NCI-H460 (cell line): Measurements from ENCODE around the gene SAG. TPM values are rescaled to one million over a fixed set of nuclear protein-coding genes. Genes with fewer than 3 reads are reported as not detected.
A peak's percentile ranks its signal among the peaks of the same experiment; 100 is the strongest.
"Not testable (repeated sequence)": the region's sequence is repeated elsewhere in the genome, so short reads cannot be mapped to it uniquely, and the experiment has no call there.

Experiments used
- DNase-seq: peaks from one replicate; pipeline ENCODE4 v3.0.0-alpha.2; 2016; ENCODE audit warnings: low read depth; ENCODE audit errors: extremely low read depth
- total RNA-seq: library from RNA; depleted of rRNA; stranded (reverse); fragments of >200 nt; shearing (Covaris generic); gene quantifications from 2 replicates; pipeline ENCODE4 v1.2.3, GENCODE V29; 2014

The SAG gene
- total RNA-seq, 1 experiment from 2014 or later: not detected

DNA sequence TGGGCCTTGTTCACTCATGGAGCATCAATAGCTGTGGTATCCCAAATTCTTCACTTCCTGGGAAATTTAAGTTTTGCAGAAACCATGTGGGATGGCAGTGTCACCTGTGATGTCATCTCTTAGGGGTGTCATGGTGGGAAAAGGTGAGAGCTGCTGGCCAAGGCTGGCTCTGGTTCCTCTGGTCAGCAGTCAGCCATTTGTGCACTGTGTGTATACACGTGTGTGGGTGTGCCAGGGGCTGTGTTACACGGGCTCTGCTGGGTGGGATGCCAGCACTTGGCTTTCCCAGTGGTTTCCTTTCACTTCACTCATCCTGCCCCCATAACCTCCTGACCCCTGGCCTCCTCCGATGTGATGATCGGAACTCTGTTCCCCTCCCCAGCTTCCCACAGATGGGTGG is 21.3 kb downstream of the SAG start:
- DNase-seq: no peak

DNA sequence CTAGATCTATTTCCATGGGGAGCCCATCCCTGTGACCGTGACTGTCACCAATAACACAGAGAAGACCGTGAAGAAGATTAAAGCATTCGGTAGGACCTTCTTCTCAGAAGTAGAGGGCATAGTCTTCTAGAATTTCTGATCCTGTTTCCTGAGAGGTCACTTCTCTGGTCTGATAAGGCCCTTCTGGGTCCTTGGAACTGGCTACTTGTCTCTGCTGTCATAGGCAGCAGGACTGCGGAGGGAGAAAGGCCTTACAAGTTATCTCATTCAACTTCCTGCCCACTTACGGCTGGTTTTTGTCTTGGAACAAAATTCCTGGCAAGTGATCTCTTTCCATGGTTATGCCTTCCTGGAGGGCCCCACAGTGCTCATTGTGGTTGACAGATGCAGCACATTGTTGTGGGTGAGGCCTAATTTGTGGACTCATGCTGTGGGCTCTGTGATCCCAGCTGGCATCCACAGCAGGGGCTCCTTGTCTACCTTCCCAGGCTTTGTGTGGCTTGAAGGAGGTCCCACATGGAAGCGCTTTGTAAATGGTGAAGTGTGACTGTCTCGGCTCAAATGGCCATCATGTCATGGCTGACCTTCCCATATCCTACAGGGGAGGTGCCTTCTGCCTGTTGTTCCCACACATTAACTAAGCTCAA is 22.0 kb downstream of the SAG start:
- no peak for DNase-seq

DNA sequence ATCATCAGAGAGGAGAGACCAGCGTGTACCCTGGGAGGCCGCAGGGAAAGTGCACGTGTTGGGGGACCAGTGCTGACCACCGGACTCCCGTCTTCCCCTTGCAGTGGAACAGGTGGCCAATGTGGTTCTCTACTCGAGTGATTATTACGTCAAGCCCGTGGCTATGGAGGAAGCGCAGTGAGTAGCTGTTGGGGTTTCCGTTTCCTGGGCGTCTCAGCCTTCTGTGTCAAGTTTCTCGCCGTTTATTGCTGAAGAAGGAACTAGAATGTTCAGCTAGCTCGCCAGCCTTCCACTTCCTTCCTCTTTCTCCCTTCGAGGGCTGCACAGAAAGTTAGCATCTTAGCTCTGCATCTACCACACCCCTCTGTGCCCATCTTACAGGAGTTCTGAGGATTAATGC is 23.9 kb downstream of the SAG start:
- DNase-seq: no peak

DNA sequence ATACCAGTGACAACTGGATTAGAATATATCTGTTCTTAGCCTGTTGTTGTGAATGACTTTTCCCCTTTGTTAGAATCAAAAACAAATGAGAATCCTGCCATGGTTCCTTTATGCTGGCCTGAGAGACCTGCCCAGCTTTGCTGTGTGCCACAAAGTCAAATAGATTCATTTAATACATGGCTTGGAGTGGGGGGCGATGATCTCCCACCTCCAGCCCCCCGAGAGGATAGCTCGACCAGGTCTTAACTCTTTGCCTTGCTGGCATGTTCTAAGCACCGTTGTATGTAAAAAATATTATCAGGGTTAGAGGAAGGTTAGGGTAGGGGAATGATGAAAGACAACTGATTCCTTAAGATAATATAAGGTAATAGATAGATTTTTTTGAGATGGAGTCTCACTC is 24.5 kb downstream of the SAG start:
- DNase-seq: no peak

DNA sequence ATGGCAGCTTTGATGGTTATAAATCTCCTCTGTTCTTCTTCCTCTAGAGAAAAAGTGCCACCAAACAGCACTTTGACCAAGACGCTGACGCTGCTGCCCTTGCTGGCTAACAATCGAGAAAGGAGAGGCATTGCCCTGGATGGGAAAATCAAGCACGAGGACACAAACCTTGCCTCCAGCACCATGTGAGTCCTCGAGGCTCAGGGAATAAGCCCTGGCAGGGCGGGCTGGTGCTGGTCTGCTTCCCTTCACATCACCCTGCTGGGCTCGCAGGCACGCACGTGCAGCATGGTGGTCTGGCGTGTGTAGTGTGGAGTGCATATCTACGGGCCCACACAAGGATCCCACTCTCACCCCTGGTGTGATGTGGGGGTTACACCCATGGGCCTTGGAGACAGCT is 27.3 kb downstream of the SAG start:
- no peak for DNase-seq

DNA sequence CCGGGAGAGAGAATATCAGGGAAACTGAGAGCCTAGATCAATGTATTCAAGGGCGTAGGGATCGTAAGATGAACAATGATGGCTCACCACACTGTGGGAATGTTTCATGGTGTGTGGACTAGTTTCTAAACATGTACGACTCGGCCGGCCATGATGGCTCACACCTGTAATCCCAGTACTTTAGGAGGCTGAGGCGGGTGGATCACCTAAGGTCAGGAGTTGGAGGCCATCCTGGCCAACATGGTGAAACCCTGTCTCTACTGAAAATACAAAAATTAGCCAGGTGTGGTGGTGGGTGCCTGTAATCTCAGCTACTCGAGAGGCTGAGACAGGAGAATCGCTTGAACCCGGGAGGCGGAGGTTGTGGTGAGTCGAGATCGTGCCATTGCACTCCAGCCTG is 28.5 kb downstream of the SAG start:
- DNase-seq: not testable (repeated sequence)

DNA sequence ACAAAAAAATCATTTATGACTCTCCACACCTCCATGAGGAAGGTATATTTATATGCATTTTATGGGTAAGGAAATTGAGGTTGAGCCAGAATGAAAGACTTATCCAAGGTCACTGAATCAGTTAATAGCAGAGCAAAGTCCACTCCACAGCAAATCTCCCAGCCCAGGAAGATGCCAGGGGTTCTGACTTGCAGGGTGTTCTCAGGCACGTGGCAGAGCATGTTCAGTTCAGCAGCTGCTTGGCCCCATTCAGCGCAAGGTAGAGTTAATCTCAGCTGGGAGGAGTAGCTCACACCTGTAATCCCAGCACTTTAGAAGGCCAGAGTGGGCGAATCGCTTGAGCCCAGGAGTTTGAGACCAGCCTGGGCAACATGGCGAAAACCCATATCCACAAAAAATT is 28.9 kb downstream of the SAG start:
- no peak for DNase-seq

DNA sequence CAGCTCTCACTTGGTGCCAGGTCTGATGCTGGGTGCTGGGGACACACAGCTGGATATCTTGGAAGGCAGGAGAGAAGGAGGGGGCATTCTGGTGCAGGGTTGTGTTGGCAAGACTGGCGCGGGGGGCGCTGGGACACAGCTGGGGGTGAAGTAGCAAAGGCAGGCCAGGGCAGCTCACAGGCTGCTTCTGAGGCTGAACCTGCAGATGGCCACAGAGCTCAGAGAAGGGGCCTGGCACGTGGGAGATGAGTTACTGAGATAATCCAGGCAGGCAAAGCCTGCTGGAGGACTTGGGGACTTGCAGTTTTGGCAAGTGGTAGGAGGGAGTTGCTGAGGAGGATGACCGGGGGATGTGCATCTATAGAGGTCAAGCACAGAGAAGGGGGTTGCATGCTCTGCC is 30.4 kb downstream of the SAG start:
- DNase-seq: no peak

DNA sequence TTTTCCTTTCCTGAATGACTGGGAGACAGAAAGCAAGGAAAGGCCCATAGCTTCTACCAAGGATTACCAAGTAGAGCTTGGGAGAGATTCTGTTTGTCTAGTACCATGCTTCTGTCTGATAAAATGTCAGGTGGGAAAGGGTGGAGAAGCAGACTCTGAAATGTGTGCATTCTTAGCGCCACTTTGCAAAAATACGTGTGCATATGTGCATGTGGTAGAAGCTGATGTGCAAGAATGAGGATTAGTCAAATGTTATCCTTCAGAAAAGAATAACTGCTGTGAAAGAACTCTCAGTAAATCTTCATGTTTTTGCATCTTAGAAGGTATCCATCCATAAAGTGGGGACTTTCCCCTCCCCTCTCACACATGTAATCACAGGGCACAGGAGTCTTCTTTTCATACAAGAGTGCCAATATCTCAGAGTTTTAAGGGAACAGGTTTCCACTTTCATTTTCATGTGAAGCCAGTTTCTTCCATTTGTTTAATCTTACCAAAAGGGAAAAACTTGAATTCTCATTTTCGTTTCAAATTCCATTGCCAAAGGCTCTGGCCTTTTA is 31.3 kb downstream of the SAG start:
- DNase-seq: no peak

DNA sequence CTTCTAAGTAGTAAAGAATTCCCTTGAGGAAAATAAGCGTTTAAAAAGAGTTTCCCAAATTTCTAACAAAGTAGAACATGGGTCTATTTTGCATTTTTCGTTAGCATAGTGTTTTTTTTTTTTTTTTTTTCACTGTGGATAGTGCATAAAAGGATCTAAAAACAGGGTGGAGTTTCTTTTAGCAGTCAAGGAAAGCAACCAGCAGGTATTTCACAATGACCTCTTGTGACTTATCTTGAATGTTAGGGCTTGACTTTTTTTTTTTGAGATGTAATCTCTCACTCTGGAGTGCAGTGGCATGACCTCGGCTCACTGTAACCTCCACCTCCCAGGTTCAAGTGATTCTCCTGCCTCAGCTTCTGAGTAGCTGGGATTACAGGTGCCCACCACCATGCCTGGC is 31.8 kb downstream of the SAG start:
- DNase-seq: no peak

DNA sequence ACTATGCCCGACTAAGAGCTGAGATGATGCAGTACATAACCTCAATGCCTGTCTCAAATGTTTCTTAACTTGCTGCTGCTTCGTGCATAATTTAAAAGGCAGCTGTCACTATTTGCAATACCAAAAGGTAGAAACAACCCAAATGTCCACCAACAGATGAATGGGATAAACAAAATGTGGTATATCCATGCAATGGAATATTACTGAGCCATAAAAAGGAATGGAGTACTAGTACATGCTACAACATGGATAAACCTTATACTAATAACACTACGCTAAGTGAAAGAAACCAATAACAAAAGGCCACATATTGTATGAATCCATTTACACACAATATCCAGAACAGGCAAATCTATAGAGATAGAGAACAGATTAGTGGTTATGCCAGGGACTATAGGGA is 33.7 kb downstream of the SAG start:
- DNase-seq: no peak

DNA sequence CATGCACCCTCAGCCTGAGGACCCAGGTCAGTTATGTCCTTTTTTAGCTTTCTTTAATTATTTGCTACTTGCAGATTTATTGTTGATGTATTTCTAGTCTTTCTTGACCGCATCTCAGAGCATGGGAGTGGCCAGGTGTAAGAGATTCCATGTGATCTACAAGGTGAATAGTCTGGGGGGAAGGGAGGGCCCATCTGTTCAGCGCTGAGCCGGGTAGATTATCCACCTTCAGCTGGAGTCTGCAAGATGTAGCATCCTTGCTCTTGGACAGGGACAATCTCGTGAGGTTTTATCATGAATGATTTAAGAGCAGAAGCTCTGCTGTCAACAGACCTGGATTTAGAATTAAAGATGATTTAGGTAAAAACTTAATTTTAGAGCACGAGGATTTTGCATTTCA is 34.7 kb downstream of the SAG start:
- no peak for DNase-seq

DNA sequence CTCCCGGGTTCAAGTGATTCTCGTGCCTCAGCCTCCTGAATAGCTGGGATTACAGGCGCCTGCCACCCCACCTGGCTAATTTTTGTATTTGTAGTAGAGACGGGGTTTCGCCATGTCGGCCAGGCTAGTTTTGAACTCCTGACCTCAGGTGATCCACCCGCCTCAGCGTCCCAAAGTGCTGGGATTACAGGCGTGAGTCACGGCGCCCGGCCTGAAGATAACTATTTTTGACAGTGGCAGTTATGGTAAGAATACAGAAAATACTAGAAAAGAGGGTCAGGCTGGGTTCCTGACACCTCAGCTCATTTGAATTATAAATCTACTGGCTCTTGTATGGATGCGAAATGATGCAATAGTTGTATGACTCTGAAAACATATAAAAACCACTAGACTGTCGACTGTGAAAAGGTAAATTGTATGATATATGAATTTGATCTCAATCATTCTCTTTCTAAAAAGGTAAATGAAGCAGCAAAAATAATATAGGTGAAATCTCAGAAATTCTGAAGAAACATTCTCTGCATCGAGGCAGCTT is 35.6 kb downstream of the SAG start:
- DNase-seq: no peak

DNA sequence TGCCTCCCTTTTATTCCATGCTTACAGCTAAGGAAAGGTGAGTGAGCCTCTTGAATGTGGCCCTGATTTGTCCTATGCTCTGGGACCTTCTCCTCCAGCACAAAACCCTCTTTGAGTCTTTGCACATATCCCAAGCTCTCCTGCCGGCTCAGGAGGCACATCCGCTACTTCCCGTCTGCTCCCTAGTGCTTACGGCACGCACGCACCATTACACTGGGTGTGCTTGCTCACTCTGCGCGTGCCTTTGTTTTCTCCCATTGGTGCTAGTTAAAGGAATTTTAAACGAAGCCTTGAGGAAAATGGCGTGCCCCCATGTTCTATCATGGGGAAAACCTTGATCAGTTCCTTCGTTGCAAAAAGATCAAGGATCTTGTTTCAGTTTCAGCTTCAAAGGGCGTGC is 38.8 kb downstream of the SAG start:
- DNase-seq: no peak

DNA sequence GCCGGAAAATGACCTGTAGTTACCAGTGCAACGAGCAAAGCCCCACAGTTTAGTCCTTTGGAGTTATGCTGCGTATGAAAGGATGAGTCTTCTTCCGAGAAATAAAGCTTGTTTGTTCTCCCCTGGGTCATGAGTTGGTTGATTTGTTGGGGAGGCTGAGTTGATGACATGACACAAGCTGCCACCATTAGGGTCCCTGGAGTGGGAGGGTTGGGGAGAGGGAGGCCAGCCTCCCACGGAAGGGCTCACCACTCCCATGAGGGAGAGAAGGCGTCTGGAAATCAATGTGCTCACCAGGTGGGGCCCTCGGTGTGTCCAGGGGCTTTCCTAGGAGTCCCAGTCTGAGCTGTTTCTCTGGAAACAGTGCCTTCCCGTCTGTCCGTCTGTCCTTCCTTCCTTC is 39.3 kb downstream of the SAG start:
- DNase-seq: no peak

DNA sequence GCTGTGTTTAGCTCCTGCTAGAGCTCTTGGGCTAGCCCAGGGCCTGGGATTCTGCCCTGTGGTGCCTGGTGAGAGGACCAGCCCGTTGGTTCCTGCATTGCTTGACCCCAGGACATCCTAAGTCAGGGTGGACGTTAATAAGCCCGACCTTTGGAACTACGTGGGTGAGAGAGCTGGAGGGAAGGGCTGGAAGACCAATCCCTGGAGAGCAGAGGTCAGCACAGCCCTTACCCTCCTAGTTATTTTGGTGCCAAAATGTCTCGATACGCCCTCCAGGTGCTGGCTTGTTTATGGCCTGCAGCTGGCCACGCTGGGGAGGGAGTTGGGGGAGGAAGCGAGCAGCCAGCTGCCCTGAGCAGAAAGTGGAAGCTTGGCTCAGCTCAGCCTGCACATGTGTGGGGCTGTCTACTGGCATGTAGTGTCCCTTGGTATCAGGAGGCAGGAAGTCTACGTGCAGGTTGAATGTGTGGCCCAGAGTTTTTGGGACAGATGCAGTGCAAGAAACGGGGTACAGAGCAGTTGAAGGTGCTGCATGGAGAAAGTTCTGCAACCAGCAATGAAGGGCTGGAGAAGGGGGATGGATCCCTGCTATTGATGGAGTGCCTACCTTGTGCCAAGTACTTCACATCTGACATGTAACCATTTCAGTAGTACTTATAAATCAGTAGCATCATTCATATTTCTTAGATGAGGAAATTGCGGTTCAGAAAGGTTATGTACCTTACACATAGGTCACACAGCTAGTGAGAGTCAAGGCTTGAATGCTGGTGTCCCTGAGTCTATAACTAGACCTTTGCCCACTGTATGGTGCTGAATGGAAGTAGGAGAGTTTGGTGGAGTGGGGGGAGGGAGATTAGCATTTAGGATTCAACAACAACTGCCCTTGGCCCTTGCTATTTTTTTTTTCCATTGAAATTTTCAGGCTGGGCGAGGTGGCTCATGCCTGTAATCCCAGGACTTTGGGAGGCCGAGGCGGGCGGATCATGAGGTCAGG is 41.7 kb downstream of the SAG start:
- no peak for DNase-seq

DNA sequence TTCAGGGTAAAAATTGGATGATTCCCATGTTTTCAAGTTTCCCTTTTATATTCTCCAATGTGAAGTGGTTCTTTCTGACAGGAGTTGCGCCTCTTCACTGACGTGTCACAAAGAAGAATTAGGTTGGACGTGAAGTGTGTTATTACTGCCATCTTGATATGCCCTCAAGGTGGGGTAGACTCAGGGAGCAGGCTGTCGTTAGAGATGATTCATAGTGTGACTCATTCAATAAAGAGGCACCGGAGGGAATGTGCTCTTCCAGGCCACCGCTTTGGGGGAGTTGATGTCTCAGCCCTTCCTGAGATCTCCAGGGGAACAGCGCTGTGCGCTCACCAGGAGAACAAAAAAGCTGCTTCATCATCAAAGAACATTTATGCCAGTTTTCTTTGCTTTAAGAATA is 43.1 kb downstream of the SAG start:
- peak; percentile 89 for DNase-seq

DNA sequence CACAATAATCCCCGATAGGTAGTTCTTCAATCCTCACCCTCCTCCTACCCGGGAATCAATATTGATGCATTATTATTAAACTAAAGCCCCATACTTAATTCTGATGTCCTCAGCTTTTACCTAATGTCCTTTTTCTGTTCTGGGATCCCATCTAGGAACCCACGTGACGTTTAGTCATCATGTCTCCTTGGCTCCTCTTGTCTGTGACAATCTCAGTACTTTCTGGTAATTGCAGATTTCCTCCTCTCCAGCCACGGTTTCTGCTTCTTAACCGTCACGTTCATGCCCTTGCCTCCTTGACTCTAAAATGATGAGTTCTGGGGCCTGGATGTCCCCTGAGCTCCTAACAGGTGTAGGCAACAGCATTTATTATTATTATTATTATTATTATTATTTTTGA is 43.8 kb downstream of the SAG start:
- DNase-seq: no peak

DNA sequence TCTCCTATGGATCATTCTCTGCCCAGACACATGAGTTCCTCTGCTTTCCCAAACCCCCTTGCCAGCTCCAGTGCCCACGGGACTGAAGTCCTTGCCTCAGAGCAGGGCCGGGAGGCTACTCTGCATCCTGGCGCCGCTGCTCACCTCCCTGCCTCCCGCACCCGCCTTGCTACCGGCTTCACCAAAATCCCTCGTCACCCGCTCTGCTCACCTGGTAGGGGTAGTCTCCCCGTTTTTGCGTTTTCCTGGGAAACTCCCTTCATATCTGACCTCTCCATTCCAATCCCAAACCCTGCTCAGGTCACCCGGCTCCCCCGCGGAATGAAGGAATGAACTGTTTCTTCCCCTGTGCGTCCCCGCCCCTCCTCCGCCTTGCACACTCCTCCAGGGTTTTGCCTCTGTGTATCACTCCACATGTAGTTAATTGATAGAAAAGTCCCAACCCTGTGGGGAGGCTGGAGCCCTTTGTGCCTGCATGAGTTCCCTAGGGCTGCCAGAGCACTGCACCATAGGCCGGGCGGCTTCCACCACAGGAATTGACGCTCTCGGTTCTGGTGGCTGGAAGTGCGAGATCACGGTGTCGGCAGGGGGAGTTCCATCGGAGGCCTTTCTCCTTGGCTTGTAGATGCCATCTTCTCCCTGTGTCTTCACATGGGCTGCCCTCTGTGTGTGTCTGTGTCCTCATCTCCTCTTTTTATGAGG is 44.7 kb downstream of the SAG start:
- no peak for DNase-seq

DNA sequence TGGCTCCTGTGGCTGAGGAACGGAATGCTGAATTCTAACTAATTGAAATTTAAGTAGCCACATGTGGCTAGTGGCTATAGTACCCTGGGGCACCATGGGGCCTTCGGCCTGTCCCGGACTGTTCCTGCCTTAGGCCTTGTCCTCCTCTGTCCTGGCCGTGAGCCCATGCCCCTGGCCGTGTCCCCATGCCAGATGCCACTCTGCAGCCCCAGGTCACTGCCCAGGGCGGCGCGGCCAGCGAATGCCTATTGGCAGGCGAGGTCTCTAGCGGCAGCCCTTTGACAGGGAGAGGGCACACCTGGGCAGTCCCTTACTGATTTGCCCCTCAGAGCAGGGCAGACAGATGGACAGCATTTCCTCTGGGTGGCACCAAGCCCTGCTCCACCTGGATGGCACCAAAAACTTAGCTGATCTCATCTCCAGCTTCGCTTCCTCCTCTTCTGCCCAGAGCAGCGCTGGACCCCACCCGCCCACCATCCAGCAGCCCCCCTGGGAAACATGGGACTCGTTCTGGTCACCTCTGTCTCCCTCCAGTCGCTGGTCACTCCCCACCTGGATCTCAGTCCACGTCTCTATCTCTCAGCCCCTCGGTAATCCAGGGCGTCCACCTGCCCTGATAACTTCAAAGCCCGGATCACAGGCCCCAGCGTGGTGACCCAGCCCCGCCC is 45.6 kb downstream of the SAG start:
- DNase-seq: no peak
